Measurements from ENCODE around the gene DCP1A.

DCP1A gene

DNA sequence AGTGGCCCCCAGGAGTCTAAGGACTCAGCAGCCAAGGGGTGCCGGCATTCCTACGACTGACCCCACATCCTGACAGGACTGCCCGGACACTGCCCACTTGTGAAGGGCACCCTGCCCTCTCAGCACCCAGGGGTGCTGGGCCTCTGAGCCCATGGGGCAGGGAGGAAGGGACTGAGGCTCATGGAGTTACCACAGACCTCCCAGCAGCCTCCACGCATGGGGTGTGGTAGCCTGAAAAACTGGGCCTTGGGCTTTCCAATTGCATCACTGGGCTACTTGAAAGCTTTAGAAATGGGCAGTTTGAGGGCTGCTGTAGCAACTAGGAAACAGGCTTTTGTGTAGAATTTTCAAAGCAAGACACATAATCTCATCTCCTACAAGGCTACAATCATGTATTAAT, 104.7 kb downstream of the DCP1A start:
- no peak for DNase-seq

GRCh38 chr3:53242155-53242554, 105.2 kb downstream of the DCP1A start:
- DNase-seq: no peak

DNA sequence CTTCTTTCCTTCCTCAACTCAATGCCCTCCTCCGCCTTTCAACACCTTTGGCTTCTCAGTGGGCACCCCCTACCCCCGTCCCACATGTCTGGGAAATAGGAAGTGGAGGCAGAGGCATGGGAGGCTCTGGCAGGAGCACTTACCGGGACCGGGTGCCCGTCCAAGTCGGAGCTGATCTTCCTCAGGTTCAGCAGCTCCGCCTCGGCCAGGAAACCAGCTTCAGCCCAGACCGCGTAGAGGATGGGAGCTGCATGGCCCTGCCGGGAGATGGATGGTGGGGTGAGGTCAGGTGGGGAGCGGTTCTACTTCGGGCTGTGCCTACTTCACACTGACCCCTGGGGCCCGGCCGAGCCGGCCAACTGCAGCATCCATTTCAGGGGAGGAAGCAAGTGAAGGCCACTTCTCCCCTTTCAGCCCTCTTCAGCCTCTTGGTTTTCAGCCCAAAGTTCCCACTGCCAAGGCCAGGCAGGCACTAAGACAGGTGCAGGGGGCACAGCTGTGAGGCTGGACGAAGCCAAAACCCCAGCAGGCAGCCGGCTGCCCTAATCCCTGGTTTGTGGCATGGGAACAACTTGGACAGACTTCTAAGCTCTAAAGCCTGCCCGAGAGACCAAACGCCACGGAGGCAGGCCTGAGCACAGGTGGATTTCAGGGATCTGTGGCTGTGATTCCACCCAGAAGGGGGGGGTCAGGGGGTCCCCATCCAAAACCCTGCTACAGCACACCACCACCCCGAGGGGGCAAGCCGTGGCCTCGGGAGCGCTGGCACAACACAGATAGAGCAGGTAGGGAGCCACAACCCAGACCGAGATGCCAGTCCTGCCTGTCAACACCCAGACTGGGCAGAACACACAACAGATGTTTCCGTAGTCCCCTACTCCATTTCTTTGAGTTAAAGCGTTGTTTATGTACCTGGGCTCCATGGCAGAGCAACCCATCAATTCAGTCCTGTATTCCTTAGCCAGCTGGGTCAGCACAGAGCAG, 106.1 kb downstream of the DCP1A start:
- no peak for DNase-seq

GRCh38 chr3:53239800-53240199, 107.5 kb downstream of the DCP1A start:
- no peak for DNase-seq

DNA sequence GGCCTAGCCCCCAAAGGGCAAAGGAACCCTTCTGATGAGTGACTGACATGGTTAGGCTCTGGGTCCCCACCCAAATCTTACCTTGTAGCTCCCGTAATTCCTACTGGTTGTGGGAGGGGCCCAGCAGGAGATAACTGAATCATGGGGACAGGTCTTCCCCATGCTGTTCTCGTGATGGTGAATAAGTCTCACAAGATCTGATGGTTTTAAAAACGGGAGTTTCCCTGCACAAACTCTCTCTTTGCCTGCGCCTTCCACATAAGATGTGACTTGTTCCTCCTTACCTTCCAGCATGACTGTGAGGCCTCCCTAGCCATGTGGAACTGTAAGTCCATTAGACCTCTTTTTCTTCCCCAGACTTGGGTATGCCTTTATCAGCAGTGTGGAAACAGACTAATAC, 108.5 kb downstream of the DCP1A start:
- no peak for DNase-seq

GRCh38 chr3:53238051-53238850, 109.1 kb downstream of the DCP1A start:
- DNase-seq: no peak

DNA sequence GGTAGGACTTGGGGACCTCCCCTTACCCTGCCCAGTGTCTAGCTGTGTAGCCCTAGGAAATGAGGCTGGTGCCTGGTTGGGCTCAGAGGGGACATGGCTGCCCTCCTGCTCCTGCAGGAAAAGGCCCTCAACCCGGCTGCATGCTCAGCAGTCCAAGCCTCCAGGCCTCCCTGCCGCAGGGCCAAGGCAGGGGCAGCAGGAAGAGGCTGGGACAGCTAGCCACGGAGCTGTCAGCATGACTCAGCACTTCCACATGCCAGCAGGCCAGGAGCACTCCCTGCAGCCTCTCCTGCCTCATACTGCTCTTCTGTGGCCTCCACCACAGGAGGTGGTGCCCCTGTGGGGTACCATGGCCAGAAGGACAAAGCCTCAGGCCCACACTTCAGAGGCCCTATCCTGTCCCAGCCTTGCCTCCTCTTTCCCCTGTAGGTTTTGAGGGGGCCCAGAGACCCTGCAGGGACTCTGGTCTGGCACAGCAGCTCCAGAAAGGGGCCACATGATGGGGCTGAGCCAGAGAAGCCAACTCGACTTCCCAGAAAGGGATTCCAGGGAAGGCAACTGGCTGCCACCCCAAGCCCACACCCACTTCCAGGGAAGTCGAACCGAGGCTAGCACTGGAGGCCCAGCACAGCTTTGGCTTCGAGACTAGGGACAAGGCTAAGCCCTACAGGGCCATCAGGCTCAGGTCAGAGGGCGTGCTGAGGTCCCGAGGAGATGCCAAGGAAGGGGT, 111.1 kb downstream of the DCP1A start:
- DNase-seq: no peak

GRCh38 chr3:53235545-53235944, 111.8 kb downstream of the DCP1A start:
- no peak for DNase-seq

- DNase-seq: no peak
Observed at GRCh38 chr3:53234841-53235232, 112.5 kb downstream of the DCP1A start.

DNA sequence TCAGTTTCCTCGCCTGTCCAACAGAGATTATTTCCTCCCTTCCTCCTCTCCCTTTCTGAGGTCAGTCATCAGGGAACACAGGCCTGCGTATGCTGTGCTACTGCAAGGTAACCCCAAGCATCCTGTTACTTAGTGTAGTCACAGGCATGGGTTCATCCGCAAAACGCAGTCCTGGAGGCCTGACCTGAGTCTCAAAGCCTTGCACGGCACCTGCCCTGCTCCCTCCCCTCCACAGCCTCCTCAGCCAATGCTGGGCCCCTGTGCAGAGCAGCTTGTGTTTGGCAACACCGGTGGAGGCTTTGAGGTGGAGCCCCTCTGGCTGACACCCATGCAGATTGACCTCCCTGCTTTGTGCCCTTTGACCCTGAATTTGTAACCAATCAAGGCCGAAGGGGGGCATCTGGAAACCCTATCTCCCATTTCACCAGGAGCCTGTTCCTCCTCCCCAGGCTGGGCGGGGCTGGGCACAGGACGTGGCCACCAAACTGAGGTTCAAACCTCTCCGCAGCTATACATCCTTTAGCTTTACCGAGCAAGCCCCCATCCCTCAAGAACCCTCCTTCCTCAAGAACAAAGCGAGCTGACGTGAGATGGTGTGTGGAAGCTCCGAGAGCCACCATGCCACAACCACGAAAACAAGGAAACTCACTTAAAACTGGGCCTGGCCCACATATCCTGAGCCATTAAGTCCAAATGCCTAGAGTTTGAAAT, 113.1 kb downstream of the DCP1A start:
- no peak for DNase-seq
